ENCODE data around the gene NDUFS1. TPM values are rescaled to one million over a fixed set of nuclear protein-coding genes. Genes with fewer than 3 reads are reported as not detected.

The NDUFS1 gene
- total and polyA plus RNA-seq, 2 of the 8 experiments (the other 6 are each of a cell fraction or from before 2014, with no cell fraction given) = 42.1 to 97.0 TPM

DNA sequence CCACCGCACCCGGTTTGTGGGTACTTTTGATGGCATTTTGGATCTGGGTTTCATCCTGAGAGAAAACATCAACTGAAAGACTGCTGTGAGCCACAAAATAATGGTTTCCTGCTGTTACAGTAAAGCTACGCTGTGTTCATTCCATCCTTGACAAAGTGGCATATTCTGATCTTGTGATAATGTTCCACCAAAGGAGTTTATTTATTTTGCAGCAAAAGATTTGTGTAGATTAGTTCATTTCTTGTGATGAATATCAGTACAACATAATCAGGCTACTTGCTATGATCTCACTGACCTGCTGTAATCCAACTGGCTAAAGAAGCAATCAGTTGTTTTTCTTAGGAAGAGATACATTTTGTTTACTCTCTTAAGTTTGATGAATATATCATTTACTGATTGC, 45.5 kb upstream of the NDUFS1 start:
- no peak for FAIRE-seq
- Histone ChIP-seq H3K9me3 (ENCODE audit: insufficient read depth in 2 of 2, low read depth in 1 of 2, low read length in 1 of 2) (no peaks in the 10 kb centered on the region), H3K4ac (replicated peaks; ENCODE audit: insufficient read length, low read depth, low read length) (no peak overlapping the region), H3K9ac (replicated peaks in 1 of 4; ENCODE audit: extremely low read depth in 1 of 4, low read depth in 3 of 4, low read length in 3 of 4) (no peak overlapping the region), H4K8ac (ENCODE audit: extremely low read depth, insufficient read depth, low read length) (no peak overlapping the region), H3K18ac (ENCODE audit: extremely low read depth, low read length) (no peak overlapping the region), H2BK120ac (replicated peaks; ENCODE audit: low read depth, low read length) (no peak overlapping the region), H4K5ac (ENCODE audit: insufficient read length, low read depth, low read length) (no peak overlapping the region), H3K4me1 (replicated peaks in 1 of 4; ENCODE audit: control insufficient read depth in 3 of 4, insufficient read depth in 4 of 4, low read length in 3 of 4) (no peaks in the 10 kb centered on the region; a peak in 1 of 7 replicates), H3K27ac (ENCODE audit: low read depth, low read length) (no peak overlapping the region), H3K4me3 (ENCODE audit: extremely low read depth in 1 of 4, insufficient read depth in 2 of 4, low read depth in 3 of 4, low read length in 4 of 4) (no peak overlapping the region), H4K20me1 (replicated peaks in 1 of 2; ENCODE audit: control insufficient read depth in 1 of 2, insufficient read depth in 2 of 2, low read length in 2 of 2) (no peaks in the 10 kb centered on the region), H4K91ac (replicated peaks; ENCODE audit: insufficient read length, low read length) (no peak overlapping the region), H3K79me2 (ENCODE audit: control insufficient read depth in 1 of 2, insufficient read depth in 2 of 2, low read length in 2 of 2) (no peaks in the 10 kb centered on the region), H3K14ac (ENCODE audit: insufficient read length) (no peak overlapping the region), H3K36me3 (ENCODE audit: control insufficient read depth in 2 of 4, insufficient read depth in 4 of 4, low read length in 3 of 4) (no peaks in the 10 kb centered on the region), H2AK5ac (ENCODE audit: low read depth, low read length) (no peak overlapping the region), H2BK20ac (ENCODE audit: low read length) (no peak overlapping the region), H2BK15ac (ENCODE audit: low read length) (no peak overlapping the region), H3K4me2 (ENCODE audit: insufficient read depth in 1 of 2, low read depth in 2 of 2, low read length in 2 of 2) (no peak overlapping the region), H3K23me2 (ENCODE audit: low read depth, low read length) (no peaks in the 10 kb centered on the region), H3K27me3 (replicated peaks in 1 of 4; ENCODE audit: control insufficient read depth in 3 of 4, extremely low read depth in 1 of 4, insufficient read depth in 3 of 4, low read length in 3 of 4) (no peaks in the 10 kb centered on the region), H2AFZ (ENCODE audit: low read length) (no peak overlapping the region), H3K23ac (ENCODE audit: insufficient read length) (no peak overlapping the region), H3K56ac (replicated peaks; ENCODE audit: insufficient read length, low read depth, low read length) (no peak overlapping the region), H3K79me1 (ENCODE audit: low read depth, low read length) (no peaks in the 10 kb centered on the region), H2BK5ac (ENCODE audit: low read depth, low read length) (no peak overlapping the region), H2BK12ac (ENCODE audit: low read depth, low read length) (no peak overlapping the region)
- no peak for TF ChIP-seq ZNF274 (IDR thresholded peaks at IDR 0.05; ENCODE audit: borderline replicate concordance, extremely low read depth, low read length)
- TF ChIP-seq TEAD4 (IDR thresholded peaks at IDR 0.05; ENCODE audit: low read depth, low read length) = no peak
- TF ChIP-seq YY1 (IDR thresholded peaks at IDR 0.05; ENCODE audit: low read depth, low read length) = no peak
- POLR2A ChIA-PET (ENCODE audit: partially characterized antibody) = interaction anchor here (0.6 kb wide), 1 partner anchor 94 kb away, joined by 3 read pairs; no protein-coding TSS in a partner anchor
- no peak for DNase-seq (ENCODE audit: low read depth in 1 of 2, low spot score in 2 of 2)
- CTCF ChIA-PET (ENCODE audit: partially characterized antibody) = interaction anchor here (0.6 to 1.0 kb wide), 2 partner anchors 17 to 198 kb away, joined by 3 to 4 read pairs; no protein-coding TSS in a partner anchor
- 82% methylated on average over 3 of the region's 3 CpGs; no CpG with 5 or more reads in 1 of the 2 experiments for whole genome bisulfite sequencing, 2 experiments (ENCODE audit: extremely low coverage in 1 of 2, insufficient coverage in 1 of 2, insufficient read length in 1 of 2, insufficient replicate concordance in 2 of 2, low coverage in 1 of 2, low lambda C conversion rate in 2 of 2, missing lambda C conversion rate in 1 of 2)

Data from H1 (cell line).